Right lobe of liver (tissue), 6 donors: ENCODE results near the gene DCTPP1. TPM values are rescaled to one million over a fixed set of nuclear protein-coding genes. Genes with fewer than 3 reads are reported as not detected.

ENCODE experiments used
- ATAC-seq, 4 donors: fragments of 200-7000 bp; cut with Tn5 transposase; one replicate each; pipeline ENCODE4 v1.9.1; 2020; ENCODE audit warnings: mild to moderate bottlenecking in 4 of 4, moderate library complexity in 4 of 4
- DNase-seq, 3 donors: peaks; one replicate each; pipeline ENCODE4 v3.0.0-alpha.2; 2020
- H3K27ac ChIP-seq, 3 donors: fragments of 200-600 bp; one replicate each; pipeline ENCODE4 v1.8.0; 2022
- H3K27me3 ChIP-seq, 2 donors: fragments of 200-600 bp; one replicate each; pipeline ENCODE4 v1.8.0; 2022
- H3K36me3 ChIP-seq, 4 donors: fragments of 200-600 bp; sonication (generic) in 1 of 4; one replicate each; pipeline versions ENCODE4 v1.5.1 to v1.8.0; 2017 to 2022; ENCODE audit warnings: control low read depth in 1 of 4
- H3K4me1 ChIP-seq, 4 donors: fragments of 200-600 bp; sonication (generic) in 1 of 4; one replicate each; pipeline versions ENCODE4 v1.5.1 to v1.8.0; 2017 to 2022; ENCODE audit warnings: control low read depth in 1 of 4
- H3K4me3 ChIP-seq, 3 donors: fragments of 200-600 bp; one replicate each; pipeline ENCODE4 v1.8.0; 2022
- H3K9me3 ChIP-seq, 4 donors: fragments of 200-600 bp; sonication (generic) in 1 of 4; one replicate each; pipeline versions ENCODE4 v1.5.1 to v1.8.0; 2017 to 2022; ENCODE audit warnings: control low read depth in 1 of 4
- CTCF ChIP-seq, 4 donors: fragments of 200-600 bp in 3 of 4; fragments of 450-650 bp in 1 of 4; IDR thresholded peaks; one replicate each; pipeline versions ENCODE4 v1.5.1 to v1.8.0; 2016 to 2022; ENCODE audit warnings: antibody characterized with exemption in 4 of 4, mild to moderate bottlenecking in 2 of 4
- POLR2A ChIP-seq: fragments of 450-650 bp; IDR thresholded peaks from one replicate; pipeline ENCODE4 v1.6.1; 2017; ENCODE audit warnings: antibody characterized with exemption, mild to moderate bottlenecking
- WGBS: methylation state at CpG from one replicate; pipeline ENCODE4 v1.1.6; 2018; ENCODE audit warnings: low coverage, low lambda C conversion rate; ENCODE audit not compliant: insufficient coverage; ENCODE audit errors: missing lambda C conversion rate; 5-methylcytosine and 5-hydroxymethylcytosine counted together
- intact Hi-C, 2 donors: fragments of 100-400 bp; cut with DNase I; formaldehyde crosslinking; loops; one replicate each; pipeline versions ENCODE4 v1.11.2 to v1.14.1; 2022
- total RNA-seq, 6 experiments: library from RNA; depleted of rRNA in 2 of 6; stranded (reverse); fragments of >200 nt in 2 of 6; fragmentation: NEBNext Ultra II Directional in 3 of 6; extraction: Animal tissue kit (Norgen Biotek cat#: 25700) in 3 of 6; gene quantifications; one replicate each; pipeline versions ENCODE4 v1.1.0 to v1.2.4, GENCODE V29; 2016 to 2023
- donor health status: DM: no; HTN: yes; CAD: no.
- donor health status: DM: no; HTN: no; CAD: no.
- donor health status: DM: no; HTN: no; CAD: no.
- donor health status: DM: no; HTN: yes; CAD: no.
- donor health status: DM: no; HTN: yes; CAD: no.

Gene DCTPP1
- total RNA-seq, 6 experiments from 2014 or later, result 10.0 to 17.9 (median 13.9) TPM

- H3K4me1 ChIP-seq, result peaks cover 0 to 11% (median 0%) of the 10 kb centered on the region in 4 donors
- no peaks in the 10 kb centered on the region for H3K9me3 ChIP-seq
- H3K27me3 ChIP-seq, result no peaks in the 10 kb centered on the region
- WGBS, result 71% methylated on average over 18 of the region's 35 CpGs
- intact Hi-C loops, result no loop called here
- no peaks in the 10 kb centered on the region for H3K36me3 ChIP-seq
- TF ChIP-seq CTCF (IDR thresholded peaks at IDR 0.05), result no peak
- no peak for TF ChIP-seq POLR2A
- H3K27ac ChIP-seq, result peak overlapping the region in 1 of 3 donors; percentile 63
- H3K4me3 ChIP-seq, result peak overlapping the region in 1 of 3 donors; percentile 19
- no peak for ATAC-seq
- DNase-seq, result no peak
Measured at GRCh38 chr16:30474074-30474452, 44.2 kb upstream of the DCTPP1 start.

GRCh38 chr16:30473231-30474073 lies 43.6 kb upstream of the DCTPP1 start:
- TF ChIP-seq CTCF (IDR thresholded peaks at IDR 0.05) (no peak), POLR2A (no peak)
- no peaks in the 10 kb centered on the region for H3K36me3 ChIP-seq
- H3K27me3 ChIP-seq, result no peaks in the 10 kb centered on the region
- no peaks in the 10 kb centered on the region for H3K9me3 ChIP-seq
- DNase-seq (peak in 2 of 3 donors; percentile 39 to 65), ATAC-seq (peak; percentile 40 to 61 (median 47))
- WGBS, result 41% methylated on average over 8 of the region's 19 CpGs
- peak overlapping the region; percentile 9 to 19 (median 12) for H3K4me3 ChIP-seq
- intact Hi-C loops, result no loop called here
- peaks cover 0 to 11% (median 0%) of the 10 kb centered on the region in 4 donors for H3K4me1 ChIP-seq
- peak overlapping the region; percentile 44 to 65 (median 63) for H3K27ac ChIP-seq

- Histone ChIP-seq H3K27me3 (no peaks in the 10 kb centered on the region), H3K4me1 (peaks cover 0 to 11% (median 0%) of the 10 kb centered on the region in 4 donors), H3K4me3 (peak within 1 kb of the TSS; percentile 9 to 19 (median 12)), H3K9me3 (no peaks in the 10 kb centered on the region), H3K27ac (peak within 1 kb of the TSS; percentile 44 to 65 (median 63)), H3K36me3 (no peaks in the 10 kb centered on the region)
- TF ChIP-seq CTCF (IDR thresholded peaks at IDR 0.05) (no peak), POLR2A (no peak)
- 20% methylated on average over 8 of the region's 8 CpGs for WGBS
- intact Hi-C loops, result no loop called here
- peak; percentile 88 to 94 (median 92) for ATAC-seq
- peak; percentile 80 to 86 (median 86) for DNase-seq
Measured at GRCh38 chr16:30472328-30472942, 42.6 kb upstream of the DCTPP1 start, which contains the start of gene ITGAL. Gene ITGAL, plus strand, starts transcription at chr16:30472742. Its CDS starts 96 bp downstream, at chr16:30472838.

GRCh38 chr16:30470632-30470995 lies 40.8 kb upstream of the DCTPP1 start:
- no peak for ATAC-seq
- no peak for TF ChIP-seq POLR2A
- TF ChIP-seq CTCF (IDR thresholded peaks at IDR 0.05), result no peak
- Histone ChIP-seq H3K27me3 (no peaks in the 10 kb centered on the region), H3K4me1 (peaks cover 0 to 11% (median 0%) of the 10 kb centered on the region in 4 donors), H3K27ac (no peak overlapping the region), H3K4me3 (no peak overlapping the region), H3K36me3 (no peaks in the 10 kb centered on the region), H3K9me3 (no peaks in the 10 kb centered on the region)
- WGBS, result 70% methylated on average over 7 of the region's 8 CpGs
- intact Hi-C loops, result no loop called here
- no peak for DNase-seq
